ENCODE results near the gene REXO1. TPM values are rescaled to one million over a fixed set of nuclear protein-coding genes. Genes with fewer than 3 reads are reported as not detected.

Gene REXO1
- total and polyA plus RNA-seq, 2 of the 13 experiments (the other 11 are each of a cell fraction or from before 2014, with no cell fraction given): 5.0 to 11.2 TPM

- TF ChIP-seq GABPB1 (CRISPR knock-in tag; IDR thresholded peaks at IDR 0.05) (peak; percentile 38; the same call in 1 of the 2 replicates), MIXL1 (CRISPR knock-in tag; IDR thresholded peaks at IDR 0.05) (no peak), ZNF432 (CRISPR knock-in tag; IDR thresholded peaks at IDR 0.05; ENCODE audit: borderline replicate concordance) (no peak), ZIK1 (CRISPR knock-in tag; IDR thresholded peaks at IDR 0.05; ENCODE audit: borderline replicate concordance, low read depth) (no peak), KLF9 (CRISPR knock-in tag; IDR thresholded peaks at IDR 0.05; ENCODE audit: low read depth) (0 out of 2 replicates have a peak, but pooled peaks have one; percentile 35), ZNF639 (CRISPR knock-in tag; conservative IDR thresholded peaks at IDR 0.05) (0 out of 2 replicates have a peak, but pooled peaks have one; percentile 39), HBP1 (CRISPR knock-in tag; IDR thresholded peaks at IDR 0.05; ENCODE audit: low read depth) (no peak), ZNF816 (CRISPR knock-in tag; IDR thresholded peaks at IDR 0.05; ENCODE audit: borderline replicate concordance) (peak; percentile 39; the same call in 1 of the 2 replicates), ATF4 (CRISPR knock-in tag; IDR thresholded peaks at IDR 0.05) (no peak), ZFX (CRISPR knock-in tag; IDR thresholded peaks at IDR 0.05; ENCODE audit: low read depth) (peak; percentile 5; the same call in 1 of the 2 replicates), ZNF558 (CRISPR knock-in tag; IDR thresholded peaks at IDR 0.05; ENCODE audit: borderline replicate concordance) (peak; percentile 33; the same call in 1 of the 2 replicates), ADNP (CRISPR knock-in tag; IDR thresholded peaks at IDR 0.05) (no peak), CBFB (CRISPR knock-in tag; IDR thresholded peaks at IDR 0.05) (no peak), SRSF1 (optimal IDR thresholded peaks at IDR 0.05; ENCODE audit: low read depth, low read length) (peak; percentile 52), HOXD1 (CRISPR knock-in tag; IDR thresholded peaks at IDR 0.05) (no peak), SNRNP70 (IDR thresholded peaks at IDR 0.05; ENCODE audit: low read depth, low read length) (no peak), ZNF841 (CRISPR knock-in tag; IDR thresholded peaks at IDR 0.05; ENCODE audit: borderline replicate concordance) (no peak), ISL2 (CRISPR knock-in tag; IDR thresholded peaks at IDR 0.05) (no peak), TEF (CRISPR knock-in tag; IDR thresholded peaks at IDR 0.05) (no peak), ZNF652 (CRISPR knock-in tag; IDR thresholded peaks at IDR 0.05; ENCODE audit: borderline replicate concordance, low read depth) (no peak), FOSL1 (CRISPR knock-in tag; IDR thresholded peaks at IDR 0.05; ENCODE audit: borderline replicate concordance) (no peak), EHMT2 (IDR thresholded peaks at IDR 0.05; ENCODE audit: borderline replicate concordance, low read depth, low read length) (no peak), ZNF446 (CRISPR knock-in tag; IDR thresholded peaks at IDR 0.05) (no peak)
Measured at GRCh38 chr19:1862424-1863327, 14.4 kb upstream of the REXO1 start (continued).

All from HepG2 (cell line).